Kasumi-1 (cell line): ENCODE measurements around the gene BTBD1.

Source experiments
- DNase-seq, 2 experiments: peaks; one replicate each; lab custom pipeline; 2025; lab: John Stamatoyannopoulos, UW

Gene BTBD1

DNA sequence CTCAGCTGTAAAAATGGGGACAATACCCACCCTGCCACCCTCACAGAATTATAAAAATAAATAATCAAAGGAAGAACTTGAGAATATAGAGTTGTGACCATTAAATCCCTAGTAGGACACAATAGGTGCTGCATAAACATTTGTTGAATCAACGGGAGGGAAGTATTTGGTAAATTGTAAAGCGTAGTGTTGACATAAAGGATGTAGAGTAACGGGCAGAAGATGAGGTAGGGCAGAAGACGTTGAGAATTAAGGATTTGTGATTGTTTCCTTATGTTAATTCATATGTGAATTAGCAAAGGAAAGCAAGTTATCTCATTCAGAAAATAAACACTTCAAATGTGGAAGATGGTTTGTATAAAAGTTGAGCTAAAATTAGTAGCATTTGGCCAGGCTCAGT, 73.9 kb downstream of the BTBD1 start:
- no peak for DNase-seq

DNA sequence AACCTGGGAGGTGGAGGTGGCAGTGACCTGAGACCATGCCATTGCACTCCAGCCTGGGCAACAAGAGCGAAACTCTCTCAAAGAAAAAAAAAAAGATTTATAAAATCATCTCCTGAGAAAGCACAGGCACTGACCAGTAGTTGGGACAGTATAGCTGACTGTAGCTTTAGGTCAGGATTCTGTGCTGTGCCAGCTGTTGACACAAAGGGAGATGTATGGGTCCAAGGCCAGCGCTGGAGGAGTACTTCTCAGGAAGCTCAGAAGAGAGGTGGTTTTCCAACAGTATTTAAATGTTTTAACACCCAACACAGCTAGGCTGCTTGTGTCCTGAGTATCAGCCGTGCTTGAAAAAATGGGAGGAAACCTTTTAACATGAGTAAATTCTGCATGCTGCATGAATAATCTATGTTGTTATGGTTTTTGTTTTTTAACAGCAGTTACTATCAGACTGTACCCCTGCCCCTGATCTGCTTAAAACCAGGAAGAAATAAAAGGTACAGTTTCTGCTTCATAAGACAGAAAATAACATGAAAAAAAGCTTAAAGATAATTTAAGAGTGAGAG, 74.5 kb downstream of the BTBD1 start:
- DNase-seq = no peak

DNA sequence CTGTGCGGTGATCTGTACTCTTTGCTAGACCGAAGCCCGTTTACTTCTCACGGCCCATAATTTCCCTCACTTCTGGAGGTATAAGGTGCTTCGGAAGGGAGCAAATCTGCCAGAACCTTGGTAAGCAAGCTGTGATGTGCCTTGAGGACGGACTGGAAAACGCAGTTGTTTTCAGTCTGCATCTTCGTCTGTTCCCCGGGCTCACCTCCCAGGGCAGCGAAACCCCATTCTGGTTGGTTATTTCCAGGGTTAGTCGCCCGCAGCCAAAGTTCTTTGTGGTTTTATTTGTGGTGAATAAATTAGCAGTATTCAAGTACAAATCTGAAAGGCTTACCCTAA, 80.6 kb downstream of the BTBD1 start:
- peak; percentile 31 to 59 for DNase-seq

- DNase-seq = peak; percentile 94 to 95
These were observed 81.2 kb downstream of the BTBD1 start, which contains the start of gene RAMAC for GRCh38 chr15:82985688-82986441. RAMAC (plus strand) TSS chr15:82986210; CDS start chr15:82989019, 2,809 bp downstream.

- no peak for DNase-seq
These were observed 86.1 kb downstream of the BTBD1 start for GRCh38 chr15:82980981-82981380.

GRCh38 chr15:82979726-82980125, 87.3 kb downstream of the BTBD1 start:
- no peak for DNase-seq

DNA sequence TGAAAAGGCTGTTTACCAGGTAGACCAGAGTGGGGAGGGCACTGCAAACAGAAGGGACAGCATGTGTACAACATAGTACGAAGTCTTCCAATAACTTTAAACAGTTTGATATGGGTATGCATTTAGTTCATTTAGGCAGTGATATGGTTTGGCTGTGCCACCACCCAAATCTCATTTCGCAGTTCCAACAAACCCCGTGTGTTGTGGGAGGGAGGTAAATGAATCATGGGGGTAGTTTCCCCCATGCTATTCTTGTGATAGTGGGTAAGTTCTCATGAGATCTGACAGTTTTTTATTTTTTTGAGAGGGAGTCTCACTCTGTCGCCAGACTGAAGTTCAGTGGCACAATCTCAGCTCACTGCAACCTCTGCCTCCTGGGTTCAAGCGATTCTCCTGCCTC, 88.6 kb downstream of the BTBD1 start:
- no peak for DNase-seq

GRCh38 chr15:82977076-82977475, 90.0 kb downstream of the BTBD1 start:
- no peak for DNase-seq

GRCh38 chr15:82972990-82973389, 94.1 kb downstream of the BTBD1 start:
- no peak for DNase-seq

- DNase-seq = no peak
These were observed 95.7 kb downstream of the BTBD1 start for GRCh38 chr15:82971218-82971984.

DNA sequence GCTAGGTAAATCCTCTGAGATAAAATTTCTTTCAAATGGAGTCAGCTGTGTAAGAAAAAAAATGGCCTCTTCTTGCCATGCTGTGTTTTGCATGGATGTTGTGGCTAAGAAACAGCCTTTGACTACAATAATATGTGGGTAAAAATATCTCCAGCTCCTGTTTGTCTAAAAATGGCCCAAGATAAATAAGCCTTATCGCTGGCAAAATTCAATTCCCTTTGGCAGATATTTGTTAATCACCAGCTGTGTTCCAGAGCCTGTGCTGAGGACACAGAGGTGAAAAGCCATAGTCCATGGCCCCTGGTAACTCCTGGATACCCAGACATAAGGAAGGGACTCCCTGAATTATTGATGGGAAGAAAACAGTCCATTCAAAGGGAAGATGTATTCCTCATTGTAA, 96.4 kb downstream of the BTBD1 start:
- no peak for DNase-seq

DNA sequence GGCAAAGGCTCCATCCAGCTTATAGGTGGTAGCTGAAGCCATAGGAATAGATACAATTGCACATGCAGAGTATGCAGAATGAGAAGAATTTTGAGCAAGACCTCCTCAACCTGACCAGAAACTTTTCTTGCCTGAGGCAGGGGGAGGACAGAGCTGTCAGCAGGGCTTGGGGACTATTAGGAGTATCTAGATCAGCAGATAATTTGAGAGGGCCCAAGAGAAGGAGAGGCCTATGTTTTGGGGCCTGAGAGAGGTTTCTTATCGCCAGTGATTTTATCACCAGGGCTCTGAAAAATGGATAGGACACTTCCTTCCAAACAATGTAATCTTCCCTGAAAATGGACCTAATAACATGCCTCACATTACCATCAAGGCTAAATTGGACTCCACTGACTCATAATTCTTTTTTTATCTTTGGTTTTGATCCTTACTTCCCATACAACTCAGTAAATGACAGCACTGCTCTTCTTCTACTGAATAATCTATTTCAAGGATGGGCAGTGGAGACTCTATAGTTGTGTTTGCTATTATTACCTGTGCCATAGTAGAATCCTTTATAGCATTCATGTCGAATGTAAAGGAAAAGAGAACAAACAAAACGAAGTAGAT, 96.9 kb downstream of the BTBD1 start:
- DNase-seq = no peak

GRCh38 chr15:82969353-82969752, 97.7 kb downstream of the BTBD1 start:
- no peak for DNase-seq

DNA sequence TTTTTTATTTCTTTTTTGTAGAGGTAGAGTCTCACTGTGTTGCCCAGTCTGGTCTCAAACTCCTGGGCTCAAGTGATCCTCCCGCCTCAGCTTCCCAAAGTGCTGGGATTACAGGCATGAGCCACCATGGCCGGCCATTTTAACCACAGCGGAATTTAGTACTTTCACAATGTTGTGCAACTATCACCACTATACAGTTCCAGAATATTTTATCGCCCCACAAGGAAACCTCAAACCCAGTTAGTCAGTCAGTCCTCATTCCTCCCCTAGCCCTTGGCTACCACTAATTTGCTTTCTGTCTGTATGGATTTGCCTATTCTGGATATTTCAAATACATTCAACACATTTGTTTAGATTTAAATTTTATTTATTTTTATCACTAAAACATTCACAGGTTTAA, 99.0 kb downstream of the BTBD1 start:
- peak in 1 of 2 experiments; percentile 7 for DNase-seq

DNA sequence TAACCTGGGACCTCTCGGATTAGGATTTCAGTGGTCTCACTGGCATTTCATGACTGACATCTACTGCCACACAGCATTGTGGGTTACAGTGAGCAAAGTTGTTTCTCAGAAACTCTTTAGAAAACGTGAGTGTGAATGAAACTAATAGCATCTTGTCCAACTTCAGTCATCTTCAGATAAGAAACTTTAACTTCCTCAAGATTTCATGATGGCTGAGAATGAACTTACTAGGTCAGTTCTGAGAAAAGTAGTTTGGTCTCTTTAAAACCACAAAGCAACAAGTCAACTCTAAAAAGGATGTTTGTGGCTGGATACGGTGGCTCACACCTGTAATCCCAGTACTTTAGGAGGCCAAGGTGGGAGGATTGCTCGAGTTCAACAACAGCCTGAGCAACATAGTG, 100.4 kb downstream of the BTBD1 start:
- DNase-seq = no peak
